GM23338 (cell line): ENCODE results near the gene KCNS3. TPM values are rescaled to one million over a fixed set of nuclear protein-coding genes. Genes with fewer than 3 reads are reported as not detected.

Experiments
- ATAC-seq: fragments of 200-7000 bp; cut with Tn5 transposase; 3 replicates; pipeline ENCODE4 v1.9.1; 2020
- DNase-seq: peaks from one replicate; pipeline ENCODE4 v3.0.0-alpha.2; 2015; ENCODE audit warnings: low spot score
- H2AFZ ChIP-seq: fragments of 200-600 bp; sonication (generic); 2 replicates; pipeline ENCODE4 v1.8.0; 2016; ENCODE audit warnings: antibody characterized with exemption, mild to moderate bottlenecking, moderate library complexity
- H3F3A ChIP-seq: fragments of 200-600 bp; sonication (generic); replicated peaks from 2 replicates; pipeline ENCODE4 v1.8.0; 2017; ENCODE audit warnings: antibody characterized with exemption, mixed run types, low read depth
- H3K27ac ChIP-seq: fragments of 200-600 bp; sonication (generic); 2 replicates; pipeline ENCODE4 v1.6.1; 2016; ENCODE audit warnings: low read depth
- H3K27me3 ChIP-seq: fragments of 200-600 bp; sonication (generic); 2 replicates; pipeline ENCODE4 v1.8.0; 2016; ENCODE audit warnings: mild to moderate bottlenecking, mixed run types, moderate library complexity; ENCODE audit not compliant: insufficient read depth
- H3K36me3 ChIP-seq: fragments of 200-600 bp; sonication (generic); 2 replicates; pipeline ENCODE4 v1.8.0; 2016; ENCODE audit warnings: mild to moderate bottlenecking; ENCODE audit not compliant: insufficient read depth
- H3K4me1 ChIP-seq: fragments of 200-600 bp; sonication (generic); 2 replicates; pipeline ENCODE4 v1.8.0; 2016; ENCODE audit warnings: mild to moderate bottlenecking, moderate library complexity; ENCODE audit not compliant: insufficient read depth
- H3K4me2 ChIP-seq: fragments of 200-600 bp; sonication (generic); 2 replicates; pipeline ENCODE4 v1.7.1; 2017; ENCODE audit warnings: mixed run types
- H3K4me3 ChIP-seq: fragments of 200-600 bp; sonication (generic); 2 replicates; pipeline ENCODE4 v1.6.1; 2016; ENCODE audit warnings: mixed run types
- H3K79me2 ChIP-seq: fragments of 200-600 bp; sonication (generic); replicated peaks from 2 replicates; pipeline ENCODE4 v1.8.0; 2017; ENCODE audit warnings: mild to moderate bottlenecking; ENCODE audit not compliant: insufficient read depth
- H3K9me2 ChIP-seq: fragments of 200-600 bp; sonication (generic); 2 replicates; pipeline ENCODE4 v1.8.0; 2017; ENCODE audit not compliant: insufficient read depth
- H4K20me1 ChIP-seq: fragments of 200-600 bp; sonication (generic); replicated peaks from 2 replicates; pipeline ENCODE4 v1.8.0; 2017; ENCODE audit warnings: mild to moderate bottlenecking; ENCODE audit not compliant: insufficient read depth
- H3K27ac Mint-ChIP-seq: 2 replicates; pipeline ENCODE4 v1.8.0; 2020; ENCODE audit warnings: inconsistent platforms, mild to moderate bottlenecking, moderate library complexity, mixed read lengths
- H3K27me3 Mint-ChIP-seq: 3 replicates; pipeline ENCODE4 v1.8.0; 2022; ENCODE audit warnings: low read depth, mild to moderate bottlenecking, moderate library complexity, mixed read lengths, inconsistent platforms; ENCODE audit not compliant: insufficient read depth, poor library complexity
- H3K36me3 Mint-ChIP-seq: 3 replicates; pipeline ENCODE4 v1.8.0; 2021; ENCODE audit warnings: low read depth, mild to moderate bottlenecking, inconsistent platforms, moderate library complexity, mixed read lengths
- H3K4me1 Mint-ChIP-seq: 3 replicates; pipeline ENCODE4 v1.8.0; 2020; ENCODE audit warnings: mild to moderate bottlenecking, inconsistent platforms, mixed read lengths
- H3K4me3 Mint-ChIP-seq: 3 replicates; pipeline ENCODE4 v1.8.0; 2021; ENCODE audit warnings: moderate library complexity, mild to moderate bottlenecking, inconsistent platforms, mixed read lengths
- H3K9me3 Mint-ChIP-seq: 3 replicates; pipeline ENCODE4 v1.8.0; 2020; ENCODE audit warnings: moderate library complexity, mild to moderate bottlenecking, inconsistent platforms, mixed read lengths
- EZH2 ChIP-seq: fragments of 200-600 bp; sonication (generic); IDR thresholded peaks from one replicate; pipeline ENCODE4 v1.8.0; 2017; ENCODE audit warnings: antibody characterized with exemption, mild to moderate bottlenecking, low read depth; ENCODE audit not compliant: unreplicated experiment
- EZH2phosphoT487 ChIP-seq: fragments of 200-600 bp; sonication (generic); IDR thresholded peaks from one replicate; pipeline ENCODE4 v1.8.1; 2018; ENCODE audit warnings: antibody characterized with exemption; ENCODE audit not compliant: unreplicated experiment
- POLR2AphosphoS5 ChIP-seq: IDR thresholded peaks from 2 replicates; pipeline ENCODE4 v1.6.1; 2016; ENCODE audit warnings: antibody characterized with exemption, low read depth
- ZNF114 ChIP-seq: fragments of 250-450 bp; sonication (Bioruptor Pico); IDR thresholded peaks from 2 replicates; pipeline ENCODE4 v1.5.0; 2020; ENCODE audit warnings: mild to moderate bottlenecking, moderate library complexity
- ZNF331 ChIP-seq: fragments of 250-450 bp; sonication (Bioruptor Pico); IDR thresholded peaks from 2 replicates; pipeline ENCODE4 v1.5.0; 2020; ENCODE audit warnings: low read depth, mild to moderate bottlenecking, moderate library complexity
- ZNF462 ChIP-seq: fragments of 250-450 bp; sonication (Bioruptor Pico); IDR thresholded peaks from 2 replicates; pipeline ENCODE4 v1.5.0; 2020; ENCODE audit warnings: mild to moderate bottlenecking, moderate library complexity
- polyA plus RNA-seq: library from polyadenylated mRNA; unstranded; fragments of >200 nt; fragmentation: Nextera tagmentation; extraction: Ambion mirVana; gene quantifications from 2 replicates; pipeline ENCODE4 v1.2.1, GENCODE V29; 2016
- total RNA-seq: library from RNA; depleted of rRNA; stranded (reverse); fragments of >200 nt; shearing (Covaris generic); gene quantifications from 2 replicates; pipeline ENCODE4 v1.2.3, GENCODE V29; 2014

Gene KCNS3
- total and polyA plus RNA-seq, 2 experiments from 2014 or later = 23.2 to 80.0 TPM

- Mint-ChIP-seq H3K27ac (no peak overlapping the region), H3K4me3 (no peak overlapping the region), H3K36me3 (peaks cover under 1% of the 10 kb centered on the region; the same call in 1 of the 3 replicates), H3K9me3 (no peaks in the 10 kb centered on the region), H3K4me1 (peaks cover 51% of the 10 kb centered on the region), H3K27me3 (peaks cover 11% of the 10 kb centered on the region)
- Histone ChIP-seq H3F3A (no peaks in the 10 kb centered on the region), H3K9me2 (no peaks in the 10 kb centered on the region), H3K4me3 (no peak overlapping the region), H3K27ac (no peak overlapping the region), H3K27me3 (no peaks in the 10 kb centered on the region), H3K79me2 (peaks cover 73% of the 10 kb centered on the region), H4K20me1 (peaks cover 40% of the 10 kb centered on the region; the same call in 1 of the 2 replicates), H3K4me2 (no peak overlapping the region; the same call in 1 of the 2 replicates), H2AFZ (no peak overlapping the region), H3K4me1 (peaks cover 27% of the 10 kb centered on the region), H3K36me3 (no peaks in the 10 kb centered on the region)
- no peak for TF ChIP-seq ZNF114 (CRISPR knock-in tag)
- ATAC-seq = no peak
- no peak for DNase-seq
Measured at GRCh38 chr2:17915099-17915498, 36.6 kb downstream of the KCNS3 start.

GRCh38 chr2:17915811-17916518, 37.5 kb downstream of the KCNS3 start:
- no peak overlapping the region for H2AFZ ChIP-seq
- TF ChIP-seq EZH2phosphoT487 = no peak
- TF ChIP-seq EZH2 = no peak
- no peak for TF ChIP-seq ZNF331
- peak; percentile 43; the same call in 1 of the 2 replicates for TF ChIP-seq ZNF462 (CRISPR knock-in tag)
- no peak for TF ChIP-seq POLR2AphosphoS5
- H3K4me3 Mint-ChIP-seq = no peak overlapping the region
- peak overlapping the region; percentile 66 for H3K27ac Mint-ChIP-seq
- H3K4me1 ChIP-seq = peaks cover 27% of the 10 kb centered on the region
- H3K27me3 Mint-ChIP-seq = peaks cover 11% of the 10 kb centered on the region
- no peaks in the 10 kb centered on the region for H3K9me3 Mint-ChIP-seq
- ATAC-seq (peak; percentile 67), DNase-seq (peak; percentile 41)
- no peak overlapping the region for H3K27ac ChIP-seq
- H3K27me3 ChIP-seq = no peaks in the 10 kb centered on the region
- H3K4me2 ChIP-seq = peak overlapping the region; percentile 24; the same call in 1 of the 2 replicates
- H3K4me3 ChIP-seq = no peak overlapping the region
- H3K9me2 ChIP-seq = no peaks in the 10 kb centered on the region
- peaks cover 40% of the 10 kb centered on the region; the same call in 1 of the 2 replicates for H4K20me1 ChIP-seq
- peaks cover 51% of the 10 kb centered on the region for H3K4me1 Mint-ChIP-seq
- peaks cover 66% of the 10 kb centered on the region for H3K79me2 ChIP-seq
- H3K36me3 Mint-ChIP-seq = peaks cover 4% of the 10 kb centered on the region; the same call in 2 of the 3 replicates
- no peaks in the 10 kb centered on the region for H3F3A ChIP-seq
- H3K36me3 ChIP-seq = no peaks in the 10 kb centered on the region
